ENCODE data around the gene HSPA1B. TPM values are rescaled to one million over a fixed set of nuclear protein-coding genes. Genes with fewer than 3 reads are reported as not detected.
A peak's percentile ranks its signal among the peaks of the same experiment; 100 is the strongest.

The HSPA1B gene
- polyA plus RNA-seq, 1 of the 3 experiments (the other 2 are of a cell fraction): 96.3 TPM

DNA sequence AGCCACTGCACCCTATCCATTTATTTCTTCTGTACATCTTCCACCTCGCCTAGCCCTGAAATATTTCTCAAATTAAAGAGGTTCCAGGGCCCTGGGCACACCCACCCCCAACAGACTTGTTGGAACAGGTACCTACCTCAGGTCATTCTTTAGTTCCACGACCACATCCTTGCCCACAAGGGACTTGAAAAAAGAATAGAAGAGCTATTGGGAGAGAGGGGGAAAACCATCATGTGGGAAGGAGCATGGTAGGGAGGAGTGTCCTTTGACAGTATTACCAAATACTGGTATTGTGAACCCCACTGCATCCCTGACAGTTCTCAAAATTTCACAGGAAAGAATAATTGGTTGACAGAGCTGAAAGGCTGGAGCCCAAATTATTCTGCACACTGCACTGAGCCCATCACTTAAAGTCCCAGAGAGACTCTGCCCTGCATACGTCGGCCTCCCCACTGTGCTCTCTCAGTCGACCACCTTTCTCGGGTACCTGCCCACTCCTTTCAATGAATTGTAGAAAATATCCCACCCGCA lies 21.5 kb upstream of the HSPA1B start:
- CTCF ChIA-PET: interaction anchor here (1.4 to 4.4 kb wide), 6 partner anchors 8 to 76 kb away, joined by 5 to 37 read pairs (median 7); partner anchors contain the start of genes DDAH2, MSH5 and VARS1
- no peaks in the 10 kb centered on the region for H3K27me3 ChIP-seq (ENCODE audit: insufficient read depth)
- DNase-seq: no peak

More for the DNA sequence above, 21.5 kb upstream of the HSPA1B start:
- Histone ChIP-seq H3K4me1 (ENCODE audit: control insufficient read depth in 1 of 2, insufficient read depth in 2 of 2, low read depth in 1 of 2, low read length in 1 of 2) (peaks cover 5% of the 10 kb centered on the region in 2 experiments; a peak in 2 of 4 replicates), H3K9me3 (no peaks in the 10 kb centered on the region), H3K4me3 (ENCODE audit: low read depth in 2 of 2, low read length in 1 of 2) (peak overlapping the region; percentile 64 to 73), H4K20me1 (ENCODE audit: insufficient read depth) (no peaks in the 10 kb centered on the region), H3K79me2 (ENCODE audit: insufficient read depth) (peaks cover 47% of the 10 kb centered on the region), H3K4me2 (peak overlapping the region; percentile 72), H3K36me3 (replicated peaks in 1 of 2; ENCODE audit: control insufficient read depth in 1 of 2, insufficient read depth in 2 of 2, low read length in 1 of 2) (peaks cover 0 to 6% of the 10 kb centered on the region in 2 experiments), H3F3A (replicated peaks; ENCODE audit: insufficient read depth) (peaks cover 11% of the 10 kb centered on the region), H2AFZ (ENCODE audit: low read depth) (peak overlapping the region; percentile 83), H3K9ac (peak overlapping the region; percentile 77), H3K27ac (ENCODE audit: low read depth in 2 of 2, low read length in 1 of 2) (peak overlapping the region; percentile 79 to 80), H3K9me2 (no peaks in the 10 kb centered on the region)
- TF ChIP-seq USF2 (IDR thresholded peaks at IDR 0.05; ENCODE audit: borderline replicate concordance, low read depth, low read length) (no peak), CTCF (IDR thresholded peaks at IDR 0.05) (no peak), RXRA (IDR thresholded peaks at IDR 0.05; ENCODE audit: borderline replicate concordance, low read depth) (no peak), RAD21 (IDR thresholded peaks at IDR 0.05; ENCODE audit: low read length) (no peak), TAF1 (IDR thresholded peaks at IDR 0.05; ENCODE audit: borderline replicate concordance, low read depth, low read length) (no peak), NRF1 (IDR thresholded peaks at IDR 0.05; ENCODE audit: low read depth, low read length) (no peak), FOXM1 (IDR thresholded peaks at IDR 0.05; ENCODE audit: low read depth) (no peak), USF1 (IDR thresholded peaks at IDR 0.05; ENCODE audit: borderline replicate concordance, low read depth) (no peak)
- POLR2A ChIA-PET: interaction anchor here (1.0 to 2.3 kb wide), 8 partner anchors 8 to 142 kb away, joined by 3 to 24 read pairs (median 6); partner anchors contain the start of genes DDAH2, GPANK1, HSPA1A and HSPA1L
- WGBS (ENCODE audit: low lambda C conversion rate): 13% methylated on average over 7 of the region's 7 CpGs
